K562 (cell line): ENCODE results near the gene HOXB1. TPM values are rescaled to one million over a fixed set of nuclear protein-coding genes. Genes with fewer than 3 reads are reported as not detected.

ENCODE experiments used
- CHAMP1 ChIP-seq: fragments of 450-650 bp; IDR thresholded peaks from 2 replicates; pipeline ENCODE4 v1.6.1; 2016; ENCODE audit warnings: mild to moderate bottlenecking
- CLOCK ChIP-seq: fragments of 250-450 bp; sonication (Bioruptor Pico); IDR thresholded peaks from 2 replicates; pipeline ENCODE4 v1.4.0; 2020; ENCODE audit warnings: mild to moderate bottlenecking, moderate library complexity, borderline replicate concordance
- CTCF ChIP-seq, 3 experiments: IDR thresholded peaks in 2 of 3; conservative IDR thresholded peaks in 1 of 3; 2 replicates each; pipeline ENCODE4 v1.5.1; 2011 to 2012; ENCODE audit warnings: low read length in 3 of 3, mild to moderate bottlenecking in 3 of 3, control low read depth in 2 of 3, improper control_type of control experiment in 1 of 3, inconsistent platforms in 1 of 3, low read depth in 1 of 3, mixed read lengths in 1 of 3, moderate library complexity in 1 of 3; ENCODE audit not compliant: insufficient read depth in 2 of 3
- ETV6 ChIP-seq, 3 experiments: fragments of 150-350 bp in 1 of 3; sonication (generic) in 1 of 3; formaldehyde crosslinking in 1 of 3; IDR thresholded peaks; 2 replicates each; pipeline versions ENCODE4 v1.6.1 to v1.8.0; 2014 to 2022; ENCODE audit warnings: borderline replicate concordance in 2 of 3, low read depth in 2 of 3, antibody characterized with exemption in 1 of 3, low read length in 1 of 3, mild to moderate bottlenecking in 1 of 3, missing genetic modification reagents in 1 of 3
- IRF2 ChIP-seq: sonication (generic); formaldehyde crosslinking; IDR thresholded peaks from 2 replicates; pipeline ENCODE4 v1.8.1; 2022; ENCODE audit warnings: mild to moderate bottlenecking, missing genetic modification reagents
- MAFG ChIP-seq: fragments of 450-650 bp; conservative IDR thresholded peaks from 2 replicates; pipeline ENCODE4 v1.6.1; 2016; ENCODE audit warnings: missing genetic modification characterization, missing compliant biosample characterization
- PCBP1 ChIP-seq: fragments of 200-400 bp; formaldehyde crosslinking; IDR thresholded peaks from 2 replicates; pipeline ENCODE4 v1.6.1; 2018; ENCODE audit warnings: mild to moderate bottlenecking, low read depth, low read length; ENCODE audit not compliant: poor library complexity, severe bottlenecking
- SRSF7 ChIP-seq: fragments of 200-400 bp; formaldehyde crosslinking; optimal IDR thresholded peaks from 2 replicates; pipeline ENCODE3; 2017; ENCODE audit warnings: mild to moderate bottlenecking, low read depth, low read length
- UBTF ChIP-seq, 2 experiments: IDR thresholded peaks; 2 replicates each; pipeline ENCODE4 v1.6.1; 2012; ENCODE audit warnings: improper control_type of control experiment in 2 of 2, low read depth in 2 of 2, low read length in 2 of 2, borderline replicate concordance in 1 of 2
- ZBTB34 ChIP-seq: fragments of 250-450 bp; sonication (Bioruptor Pico); IDR thresholded peaks from 2 replicates; pipeline ENCODE4 v1.8.0; 2021; ENCODE audit warnings: mild to moderate bottlenecking, moderate library complexity
- ZNF174 ChIP-seq: fragments of 250-450 bp; sonication (Bioruptor Pico); IDR thresholded peaks from 2 replicates; pipeline ENCODE4 v1.4.0; 2020; ENCODE audit warnings: mild to moderate bottlenecking
- ZNF668 ChIP-seq: fragments of 250-450 bp; sonication (Bioruptor Pico); IDR thresholded peaks from 2 replicates; pipeline ENCODE4 v1.8.0; 2022; ENCODE audit warnings: mild to moderate bottlenecking, inconsistent platforms
- polyA plus RNA-seq, 8 experiments: library from polyadenylated mRNA; depleted of rRNA in 4 of 8; stranded (reverse) in 5 of 8; unstranded in 3 of 8; fragments of >200 nt; fragmentation: Nextera tagmentation in 2 of 8; fragmentation: Illumina TruSeq in 1 of 8; extraction: Ambion mirVana in 2 of 8; extraction: Trizol in 1 of 8; gene quantifications; 2 replicates each; pipeline versions ENCODE4 v1.2.1 to v1.2.3, GENCODE V29; 2011 to 2014; ENCODE audit warnings: inconsistent platforms in 1 of 8, missing spikeins in 1 of 8
- total RNA-seq, 7 experiments: library from RNA; depleted of rRNA in 6 of 7; stranded (reverse); fragments of >200 nt in 6 of 7; fragmentation: Illumina TruSeq in 2 of 7; extraction: Trizol in 2 of 7; gene quantifications; 2 replicates each; pipeline versions ENCODE4 v1.2.1 to v1.2.3, GENCODE V29; 2011 to 2021; ENCODE audit warnings: low replicate concordance in 1 of 7

The HOXB1 gene
- total and polyA plus RNA-seq, 9 of the 15 experiments (the other 6 are each of a cell fraction or from before 2014, with no cell fraction given) = 0.04 TPM; not detected in 8

GRCh38 chr17:48492401-48493298, 38.2 kb downstream of the HOXB1 start (continued):
- TF ChIP-seq UBTF (IDR thresholded peaks at IDR 0.05; ENCODE audit: borderline replicate concordance in 1 of 2, low read depth in 2 of 2, low read length in 2 of 2) (peak; percentile 57 to 88; a peak in 3 of 4 replicates), CTCF (IDR thresholded peaks at IDR 0.05 in 2 of 3, conservative IDR thresholded peaks at IDR 0.05 in 1 of 3; ENCODE audit: insufficient read depth in 2 of 3, low read depth in 1 of 3, low read length in 3 of 3) (peak; percentile 84 to 93 (median 91)), ZNF174 (CRISPR knock-in tag) (no peak), MAFG (tag) (no peak), CHAMP1 (no peak), ZBTB34 (CRISPR knock-in tag) (no peak), CLOCK (CRISPR knock-in tag) (no peak), IRF2 (CRISPR knock-in tag) (no peak), ETV6 (IDR thresholded peaks at IDR 0.05; ENCODE audit: borderline replicate concordance in 1 of 2, low read depth in 2 of 2, low read length in 1 of 2) (0 out of 4 replicates have a peak, but pooled peaks of 1 of the 2 experiments have one; percentile 27), ETV6 (CRISPR knock-in tag; IDR thresholded peaks at IDR 0.05; ENCODE audit: borderline replicate concordance) (no peak), SRSF7 (no peak), ZNF668 (peak; percentile 62; the same call in 1 of the 2 replicates), PCBP1 (peak; percentile 35)
